Measurements from ENCODE around the gene ACVR1. TPM values are rescaled to one million over a fixed set of nuclear protein-coding genes. Genes with fewer than 3 reads are reported as not detected.

The ACVR1 gene
- total and polyA plus RNA-seq, 2 experiments from 2014 or later: 8.9 to 21.5 TPM

DNA sequence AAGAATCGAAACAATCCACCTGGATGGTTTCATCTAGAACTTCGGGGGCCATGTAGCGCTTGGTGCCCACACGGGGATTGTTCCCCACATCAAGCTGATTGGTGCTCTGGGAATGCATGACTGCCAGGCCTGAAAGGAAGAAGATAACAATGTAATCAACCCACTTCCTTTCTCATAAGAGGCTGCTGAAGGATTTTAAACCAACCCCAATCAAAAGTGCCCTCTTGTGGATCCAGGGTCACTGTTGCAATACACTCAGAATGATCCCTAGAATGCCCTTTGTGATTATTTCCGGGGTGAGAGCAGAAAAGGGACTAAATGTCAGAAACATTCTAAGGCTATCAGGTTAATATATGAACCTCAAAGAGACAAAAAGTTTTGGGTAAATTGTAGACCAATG, 115.2 kb downstream of the ACVR1 start:
- H2AFZ ChIP-seq: no peak overlapping the region
- no peaks in the 10 kb centered on the region for H3K27me3 ChIP-seq (ENCODE audit: insufficient read depth)
- 0 out of 2 replicates have a peak overlapping the region, but pooled peaks have one; percentile 17 for H3K4me2 ChIP-seq
- H3K4me3 ChIP-seq: no peak overlapping the region
- TF ChIP-seq, protein P1, sequence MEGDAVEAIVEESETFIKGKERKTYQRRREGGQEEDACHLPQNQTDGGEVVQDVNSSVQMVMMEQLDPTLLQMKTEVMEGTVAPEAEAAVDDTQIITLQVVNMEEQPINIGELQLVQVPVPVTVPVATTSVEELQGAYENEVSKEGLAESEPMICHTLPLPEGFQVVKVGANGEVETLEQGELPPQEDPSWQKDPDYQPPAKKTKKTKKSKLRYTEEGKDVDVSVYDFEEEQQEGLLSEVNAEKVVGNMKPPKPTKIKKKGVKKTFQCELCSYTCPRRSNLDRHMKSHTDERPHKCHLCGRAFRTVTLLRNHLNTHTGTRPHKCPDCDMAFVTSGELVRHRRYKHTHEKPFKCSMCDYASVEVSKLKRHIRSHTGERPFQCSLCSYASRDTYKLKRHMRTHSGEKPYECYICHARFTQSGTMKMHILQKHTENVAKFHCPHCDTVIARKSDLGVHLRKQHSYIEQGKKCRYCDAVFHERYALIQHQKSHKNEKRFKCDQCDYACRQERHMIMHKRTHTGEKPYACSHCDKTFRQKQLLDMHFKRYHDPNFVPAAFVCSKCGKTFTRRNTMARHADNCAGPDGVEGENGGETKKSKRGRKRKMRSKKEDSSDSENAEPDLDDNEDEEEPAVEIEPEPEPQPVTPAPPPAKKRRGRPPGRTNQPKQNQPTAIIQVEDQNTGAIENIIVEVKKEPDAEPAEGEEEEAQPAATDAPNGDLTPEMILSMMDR (conservative IDR thresholded peaks at IDR 0.05; ENCODE audit: low read depth in 2 of 2): peak; percentile 33 to 53; a peak in 3 of 4 replicates
- TF ChIP-seq EZH2phosphoT487 (IDR thresholded peaks at IDR 0.05; ENCODE audit: unreplicated experiment): no peak
- H3K4me1 ChIP-seq (ENCODE audit: insufficient read depth): peaks cover 26% of the 10 kb centered on the region
- no peak overlapping the region for H3K4me3 Mint-ChIP-seq
- H3K36me3 Mint-ChIP-seq (ENCODE audit: low read depth): peaks cover 52% of the 10 kb centered on the region
- ATAC-seq (peak; percentile 64), DNase-seq (ENCODE audit: low spot score) (peak; percentile 31)
- H3K36me3 ChIP-seq (ENCODE audit: insufficient read depth): peaks cover 3% of the 10 kb centered on the region; the same call in 1 of the 2 replicates
- peaks cover 3% of the 10 kb centered on the region for H3K27me3 Mint-ChIP-seq (ENCODE audit: insufficient read depth, low read depth, poor library complexity)
- no peaks in the 10 kb centered on the region for H3F3A ChIP-seq (replicated peaks; ENCODE audit: low read depth)
- peaks cover 37% of the 10 kb centered on the region for H3K4me1 Mint-ChIP-seq
- H4K20me1 ChIP-seq (replicated peaks; ENCODE audit: insufficient read depth): no peaks in the 10 kb centered on the region
- peak overlapping the region; percentile 51 for H3K27ac ChIP-seq (ENCODE audit: low read depth)
- H3K27ac Mint-ChIP-seq: no peak overlapping the region; the same call in 1 of the 2 replicates
- H3K9me3 Mint-ChIP-seq: peaks cover 18% of the 10 kb centered on the region
- H3K9me2 ChIP-seq (ENCODE audit: insufficient read depth): 0 out of 2 replicates have a peak, but pooled peaks cover 5% of the 10 kb centered on the region
- peaks cover 21% of the 10 kb centered on the region for H3K79me2 ChIP-seq (replicated peaks; ENCODE audit: insufficient read depth)

DNA sequence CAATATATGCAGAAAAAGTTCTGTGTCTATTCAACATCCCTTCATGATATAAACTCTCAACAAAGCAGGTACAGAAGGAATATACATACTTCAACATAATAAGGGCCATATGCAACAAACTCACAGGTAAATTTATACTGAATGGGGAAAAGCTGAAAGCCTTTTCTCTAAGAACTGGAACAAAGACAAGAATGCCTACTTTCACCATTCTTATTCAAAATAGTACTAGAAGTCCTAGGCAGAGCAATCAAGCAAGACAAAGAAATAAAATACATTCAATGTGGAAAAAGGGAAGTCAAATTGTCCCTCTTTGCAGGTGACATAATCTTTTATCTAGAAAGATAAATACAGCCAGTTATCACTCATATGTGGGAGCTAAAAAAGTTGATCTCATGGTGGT, 116.3 kb downstream of the ACVR1 start:
- Histone ChIP-seq H3K27me3 (ENCODE audit: insufficient read depth) (no peaks in the 10 kb centered on the region), H3K9me2 (ENCODE audit: insufficient read depth) (0 out of 2 replicates have a peak, but pooled peaks cover 5% of the 10 kb centered on the region), H4K20me1 (replicated peaks; ENCODE audit: insufficient read depth) (no peaks in the 10 kb centered on the region), H3F3A (replicated peaks; ENCODE audit: low read depth) (no peaks in the 10 kb centered on the region), H2AFZ (no peak overlapping the region), H3K36me3 (ENCODE audit: insufficient read depth) (peaks cover 3% of the 10 kb centered on the region; the same call in 1 of the 2 replicates), H3K4me2 (0 out of 2 replicates have a peak overlapping the region, but pooled peaks have one; percentile 17), H3K4me3 (no peak overlapping the region), H3K27ac (ENCODE audit: low read depth) (peak overlapping the region; percentile 51), H3K79me2 (replicated peaks; ENCODE audit: insufficient read depth) (peaks cover 24% of the 10 kb centered on the region), H3K4me1 (ENCODE audit: insufficient read depth) (peaks cover 26% of the 10 kb centered on the region)
- H3K4me1 Mint-ChIP-seq: peaks cover 37% of the 10 kb centered on the region
- TF ChIP-seq NANOG (IDR thresholded peaks at IDR 0.05; ENCODE audit: borderline replicate concordance) (peak; percentile 91), POLR2AphosphoS5 (IDR thresholded peaks at IDR 0.05; ENCODE audit: low read depth) (no peak)
- TF ChIP-seq, protein P2, sequence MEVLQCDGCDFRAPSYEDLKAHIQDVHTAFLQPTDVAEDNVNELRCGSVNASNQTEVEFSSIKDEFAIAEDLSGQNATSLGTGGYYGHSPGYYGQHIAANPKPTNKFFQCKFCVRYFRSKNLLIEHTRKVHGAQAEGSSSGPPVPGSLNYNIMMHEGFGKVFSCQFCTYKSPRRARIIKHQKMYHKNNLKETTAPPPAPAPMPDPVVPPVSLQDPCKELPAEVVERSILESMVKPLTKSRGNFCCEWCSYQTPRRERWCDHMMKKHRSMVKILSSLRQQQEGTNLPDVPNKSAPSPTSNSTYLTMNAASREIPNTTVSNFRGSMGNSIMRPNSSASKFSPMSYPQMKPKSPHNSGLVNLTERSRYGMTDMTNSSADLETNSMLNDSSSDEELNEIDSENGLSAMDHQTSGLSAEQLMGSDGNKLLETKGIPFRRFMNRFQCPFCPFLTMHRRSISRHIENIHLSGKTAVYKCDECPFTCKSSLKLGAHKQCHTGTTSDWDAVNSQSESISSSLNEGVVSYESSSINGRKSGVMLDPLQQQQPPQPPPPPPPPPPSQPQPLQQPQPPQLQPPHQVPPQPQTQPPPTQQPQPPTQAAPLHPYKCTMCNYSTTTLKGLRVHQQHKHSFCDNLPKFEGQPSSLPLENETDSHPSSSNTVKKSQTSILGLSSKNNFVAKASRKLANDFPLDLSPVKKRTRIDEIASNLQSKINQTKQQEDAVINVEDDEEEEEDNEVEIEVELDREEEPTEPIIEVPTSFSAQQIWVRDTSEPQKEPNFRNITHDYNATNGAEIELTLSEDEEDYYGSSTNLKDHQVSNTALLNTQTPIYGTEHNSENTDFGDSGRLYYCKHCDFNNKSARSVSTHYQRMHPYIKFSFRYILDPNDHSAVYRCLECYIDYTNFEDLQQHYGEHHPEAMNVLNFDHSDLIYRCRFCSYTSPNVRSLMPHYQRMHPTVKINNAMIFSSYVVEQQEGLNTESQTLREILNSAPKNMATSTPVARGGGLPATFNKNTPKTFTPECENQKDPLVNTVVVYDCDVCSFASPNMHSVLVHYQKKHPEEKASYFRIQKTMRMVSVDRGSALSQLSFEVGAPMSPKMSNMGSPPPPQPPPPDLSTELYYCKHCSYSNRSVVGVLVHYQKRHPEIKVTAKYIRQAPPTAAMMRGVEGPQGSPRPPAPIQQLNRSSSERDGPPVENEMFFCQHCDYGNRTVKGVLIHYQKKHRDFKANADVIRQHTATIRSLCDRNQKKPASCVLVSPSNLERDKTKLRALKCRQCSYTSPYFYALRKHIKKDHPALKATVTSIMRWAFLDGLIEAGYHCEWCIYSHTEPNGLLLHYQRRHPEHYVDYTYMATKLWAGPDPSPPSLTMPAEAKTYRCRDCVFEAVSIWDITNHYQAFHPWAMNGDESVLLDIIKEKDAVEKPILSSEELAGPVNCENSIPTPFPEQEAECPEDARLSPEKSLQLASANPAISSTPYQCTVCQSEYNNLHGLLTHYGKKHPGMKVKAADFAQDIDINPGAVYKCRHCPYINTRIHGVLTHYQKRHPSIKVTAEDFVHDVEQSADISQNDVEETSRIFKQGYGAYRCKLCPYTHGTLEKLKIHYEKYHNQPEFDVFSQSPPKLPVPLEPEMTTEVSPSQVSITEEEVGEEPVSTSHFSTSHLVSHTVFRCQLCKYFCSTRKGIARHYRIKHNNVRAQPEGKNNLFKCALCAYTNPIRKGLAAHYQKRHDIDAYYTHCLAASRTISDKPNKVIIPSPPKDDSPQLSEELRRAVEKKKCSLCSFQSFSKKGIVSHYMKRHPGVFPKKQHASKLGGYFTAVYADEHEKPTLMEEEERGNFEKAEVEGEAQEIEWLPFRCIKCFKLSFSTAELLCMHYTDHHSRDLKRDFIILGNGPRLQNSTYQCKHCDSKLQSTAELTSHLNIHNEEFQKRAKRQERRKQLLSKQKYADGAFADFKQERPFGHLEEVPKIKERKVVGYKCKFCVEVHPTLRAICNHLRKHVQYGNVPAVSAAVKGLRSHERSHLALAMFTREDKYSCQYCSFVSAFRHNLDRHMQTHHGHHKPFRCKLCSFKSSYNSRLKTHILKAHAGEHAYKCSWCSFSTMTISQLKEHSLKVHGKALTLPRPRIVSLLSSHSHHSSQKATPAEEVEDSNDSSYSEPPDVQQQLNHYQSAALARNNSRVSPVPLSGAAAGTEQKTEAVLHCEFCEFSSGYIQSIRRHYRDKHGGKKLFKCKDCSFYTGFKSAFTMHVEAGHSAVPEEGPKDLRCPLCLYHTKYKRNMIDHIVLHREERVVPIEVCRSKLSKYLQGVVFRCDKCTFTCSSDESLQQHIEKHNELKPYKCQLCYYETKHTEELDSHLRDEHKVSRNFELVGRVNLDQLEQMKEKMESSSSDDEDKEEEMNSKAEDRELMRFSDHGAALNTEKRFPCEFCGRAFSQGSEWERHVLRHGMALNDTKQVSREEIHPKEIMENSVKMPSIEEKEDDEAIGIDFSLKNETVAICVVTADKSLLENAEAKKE (CRISPR knock-in tag; IDR thresholded peaks at IDR 0.05): 0 out of 2 replicates have a peak, but pooled peaks have one; percentile 25
- TF ChIP-seq, protein P3, sequence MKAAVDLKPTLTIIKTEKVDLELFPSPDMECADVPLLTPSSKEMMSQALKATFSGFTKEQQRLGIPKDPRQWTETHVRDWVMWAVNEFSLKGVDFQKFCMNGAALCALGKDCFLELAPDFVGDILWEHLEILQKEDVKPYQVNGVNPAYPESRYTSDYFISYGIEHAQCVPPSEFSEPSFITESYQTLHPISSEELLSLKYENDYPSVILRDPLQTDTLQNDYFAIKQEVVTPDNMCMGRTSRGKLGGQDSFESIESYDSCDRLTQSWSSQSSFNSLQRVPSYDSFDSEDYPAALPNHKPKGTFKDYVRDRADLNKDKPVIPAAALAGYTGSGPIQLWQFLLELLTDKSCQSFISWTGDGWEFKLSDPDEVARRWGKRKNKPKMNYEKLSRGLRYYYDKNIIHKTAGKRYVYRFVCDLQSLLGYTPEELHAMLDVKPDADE (IDR thresholded peaks at IDR 0.05): no peak
- peaks cover 25% of the 10 kb centered on the region for H3K9me3 Mint-ChIP-seq
- peaks cover 55% of the 10 kb centered on the region for H3K36me3 Mint-ChIP-seq (ENCODE audit: low read depth)
- H3K27ac Mint-ChIP-seq: peak overlapping the region; percentile 41
- DNase-seq (ENCODE audit: low spot score): peak; percentile 69
- peak; percentile 75 for ATAC-seq
- no peak overlapping the region for H3K4me3 Mint-ChIP-seq
- peaks cover 3% of the 10 kb centered on the region for H3K27me3 Mint-ChIP-seq (ENCODE audit: insufficient read depth, low read depth, poor library complexity)

Measured in GM23338 (cell line).